NCI-H2196 treated with DMSO at 0.1 percent for 48 hours (cell line): ENCODE data around the gene RLN2.

Source experiments
- DNase-seq: peaks from one replicate; lab custom pipeline; 2025; ENCODE audit not compliant: unreplicated experiment; lab: John Stamatoyannopoulos, UW

RLN2 gene

DNA sequence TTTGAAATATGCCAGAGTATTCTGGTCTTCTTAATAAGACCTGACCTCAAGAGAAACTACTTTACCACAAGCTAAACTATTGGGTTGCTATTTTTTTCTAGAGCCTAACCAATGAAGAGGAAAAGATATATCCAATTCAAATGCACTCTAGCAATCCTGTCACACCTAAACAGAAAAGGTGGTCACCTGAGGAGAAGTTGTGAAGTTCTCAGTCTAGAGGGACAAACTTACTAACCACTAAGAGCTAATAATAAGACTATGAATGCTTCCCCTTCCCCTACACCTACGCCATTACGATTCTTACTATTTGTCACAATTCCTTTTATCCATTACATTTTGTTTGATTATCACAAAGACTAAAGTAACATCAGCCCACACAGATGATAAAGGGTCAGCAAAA, 29.7 kb downstream of the RLN2 start:
- DNase-seq: no peak

DNA sequence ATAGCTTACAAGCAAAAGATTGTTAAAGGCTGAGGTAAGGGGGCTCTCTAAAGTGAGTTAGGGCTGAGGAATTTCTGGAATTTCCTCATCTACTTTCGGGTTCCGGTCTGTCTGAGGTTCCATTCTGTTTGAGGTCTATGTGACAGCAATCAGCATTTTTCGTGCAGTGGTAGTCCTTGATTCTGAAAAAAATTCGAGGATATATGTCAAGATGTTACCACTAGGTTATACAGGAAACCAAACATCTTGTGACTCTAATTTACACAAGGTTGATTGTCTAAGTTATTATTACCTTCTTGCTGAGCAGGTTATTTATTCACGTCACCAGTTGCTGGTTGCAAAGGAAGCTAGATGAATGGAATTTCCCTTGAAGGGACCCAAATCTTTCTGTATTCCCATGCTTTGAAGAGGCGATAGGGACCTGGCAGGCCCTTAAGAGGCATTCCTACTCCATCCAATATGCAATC, 35.2 kb downstream of the RLN2 start:
- no peak for DNase-seq

DNA sequence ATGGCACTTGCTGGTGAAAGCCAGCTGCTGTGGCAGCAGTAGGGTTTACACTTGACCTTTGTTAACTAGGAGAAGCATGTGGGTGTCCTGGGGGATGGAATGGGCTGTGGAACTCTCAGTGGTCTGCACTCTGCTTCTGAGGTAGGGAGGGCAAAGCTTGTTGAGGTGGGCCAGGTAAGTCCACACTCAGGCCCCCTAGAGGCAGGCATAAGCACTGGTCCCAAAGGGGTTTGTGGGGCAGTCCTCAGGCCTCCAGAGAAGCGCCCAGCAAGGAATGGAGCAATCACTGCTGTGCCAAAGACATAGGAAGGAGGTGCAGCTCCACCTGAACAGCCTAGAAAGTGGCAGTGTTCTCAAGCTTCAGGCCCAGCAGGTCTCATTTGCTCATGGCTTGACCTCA, 38.6 kb downstream of the RLN2 start:
- no peak for DNase-seq

DNA sequence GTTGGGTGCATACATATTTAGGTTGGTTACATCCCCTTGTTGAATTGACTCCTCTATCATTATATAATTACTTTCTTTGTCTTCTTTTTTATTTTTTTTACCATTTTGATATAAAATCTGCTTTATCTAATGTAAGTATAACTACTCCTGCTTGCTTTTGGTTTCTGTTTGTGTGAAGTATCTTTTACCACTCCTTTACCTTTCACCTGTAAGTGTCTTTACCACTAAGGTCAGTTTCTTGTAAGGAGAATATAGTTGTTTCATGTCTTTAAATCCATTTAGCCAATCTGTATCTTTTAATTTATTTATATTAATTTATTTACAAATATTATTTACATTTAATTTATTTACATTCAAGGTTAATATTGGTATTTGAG, 40.3 kb downstream of the RLN2 start:
- DNase-seq: no peak

DNA sequence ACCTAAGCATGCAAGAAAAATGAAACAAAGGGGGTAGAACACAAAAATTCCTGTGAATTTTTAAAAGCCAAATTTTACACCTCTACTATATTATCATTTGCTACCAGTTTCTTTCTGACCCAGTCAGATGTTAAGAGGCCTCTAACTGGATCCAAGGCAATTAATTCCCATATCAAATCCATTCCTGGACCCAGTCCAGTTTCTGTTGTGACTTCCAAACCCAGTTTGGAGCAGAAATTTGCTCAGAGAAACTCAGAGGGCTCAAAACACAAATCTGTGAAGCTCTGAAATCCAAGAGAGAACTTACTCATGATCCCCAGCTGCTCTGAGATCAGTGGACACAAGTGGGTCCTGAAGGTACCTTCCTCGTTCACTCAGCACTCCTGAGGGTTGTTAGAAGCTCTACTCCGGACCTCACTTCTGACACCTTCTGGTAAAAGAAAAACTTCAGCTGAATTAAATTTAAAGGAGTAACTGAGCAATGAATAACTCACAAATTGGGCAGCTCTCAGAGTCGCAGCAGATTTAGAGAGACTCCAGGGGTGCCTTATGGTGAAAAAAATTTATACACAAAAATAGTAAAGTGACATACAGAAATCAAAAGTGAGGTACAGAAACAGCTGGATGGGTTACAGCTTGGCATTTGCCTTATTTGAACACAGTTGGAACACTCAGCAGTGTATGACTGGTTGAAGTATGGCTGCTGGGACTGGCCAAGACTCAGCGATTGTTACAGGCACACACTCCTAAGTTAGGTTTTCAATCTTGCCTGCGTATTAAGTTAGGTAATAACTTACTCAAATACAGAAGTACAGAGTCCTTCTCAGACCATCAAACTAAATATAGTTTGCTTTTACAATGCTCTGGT, 40.9 kb downstream of the RLN2 start:
- DNase-seq: no peak
